ENCODE results near the gene ZMAT2. TPM values are rescaled to one million over a fixed set of nuclear protein-coding genes. Genes with fewer than 3 reads are reported as not detected.

The ZMAT2 gene
- total RNA-seq, 2 donors from 2014 or later: 41.4 to 49.9 TPM

Other genes with a start within 250 kb of the ZMAT2 start
- 10 to 100 TPM; 27.2 to 32.9 TPM for gene EIF4EBP3, start 152.8 kb upstream of the ZMAT2 start, total RNA-seq
- gene SRA1, start 143.0 kb upstream of the ZMAT2 start, total RNA-seq: 10 to 100 TPM; 25.1 to 39.0 TPM
- 10 to 100 TPM; 19.6 to 26.5 TPM for gene APBB3, start 135.8 kb upstream of the ZMAT2 start, total RNA-seq
- gene SLC35A4, start 135.6 kb upstream of the ZMAT2 start, total RNA-seq: 100 to 1,000 TPM in 1 of 2 donors, 10 to 100 TPM in 1; 89.7 to 121 TPM
- gene CD14, start 67.3 kb upstream of the ZMAT2 start, total RNA-seq: 10 to 100 TPM; 35.5 to 65.7 TPM
- 10 to 100 TPM; 11.4 to 16.1 TPM for gene TMCO6, start 61.0 kb upstream of the ZMAT2 start, total RNA-seq
- 10 to 100 TPM; 88.1 to 89.3 TPM for gene NDUFA2, start 52.8 kb upstream of the ZMAT2 start, total RNA-seq
- 10 to 100 TPM; 60.4 to 77.4 TPM for gene IK, start 52.6 kb upstream of the ZMAT2 start, total RNA-seq
- gene WDR55, start 35.5 kb upstream of the ZMAT2 start, total RNA-seq: 10 to 100 TPM; 38.2 to 46.3 TPM
- 1 to 10 TPM in 1 of 2 donors, under 1 TPM in 1; 0.78 to 1.0 TPM for gene DND1, start 26.9 kb upstream of the ZMAT2 start, total RNA-seq
- gene HARS1, start 9.1 kb upstream of the ZMAT2 start, total RNA-seq: 10 to 100 TPM; 48.6 to 53.7 TPM
- gene HARS2, start 9.0 kb upstream of the ZMAT2 start, total RNA-seq: 10 to 100 TPM; 37.6 to 38.9 TPM
- not detected for gene PCDHA1, start 85.7 kb downstream of the ZMAT2 start, total RNA-seq
- not detected for gene PCDHA2, start 94.4 kb downstream of the ZMAT2 start, total RNA-seq
- gene PCDHA3, start 100.6 kb downstream of the ZMAT2 start, total RNA-seq: under 1 TPM; 0.06 to 0.28 TPM
- gene PCDHA4, start 106.6 kb downstream of the ZMAT2 start, total RNA-seq: 1 to 10 TPM in 1 of 2 donors, under 1 TPM in 1; 0.39 to 1.1 TPM
- under 1 TPM; 0.06 to 0.09 TPM for gene PCDHA5, start 121.2 kb downstream of the ZMAT2 start, total RNA-seq
- gene PCDHA6, start 127.5 kb downstream of the ZMAT2 start, total RNA-seq: under 1 TPM; 0.22 to 0.31 TPM
- gene PCDHA7, start 133.8 kb downstream of the ZMAT2 start, total RNA-seq: under 1 TPM; 0.17 to 0.27 TPM
- not detected for gene PCDHA8, start 140.7 kb downstream of the ZMAT2 start, total RNA-seq
- under 1 TPM; 0.08 to 0.15 TPM for gene PCDHA9, start 147.9 kb downstream of the ZMAT2 start, total RNA-seq
- gene PCDHA10, start 155.4 kb downstream of the ZMAT2 start, total RNA-seq: under 1 TPM; 0.20 to 0.24 TPM
- under 1 TPM; 0.08 to 0.09 TPM for gene PCDHA11, start 168.5 kb downstream of the ZMAT2 start, total RNA-seq
- under 1 TPM; 0.08 to 0.18 TPM for gene PCDHA12, start 174.9 kb downstream of the ZMAT2 start, total RNA-seq
- gene PCDHA13, start 181.7 kb downstream of the ZMAT2 start, total RNA-seq: under 1 TPM in 1 of 2 donors, not detected in 1; 0.12 TPM
- under 1 TPM; 0.15 to 0.28 TPM for gene PCDHAC1, start 225.9 kb downstream of the ZMAT2 start, total RNA-seq

Measured in left colon (tissue), 2 donors.